Uterus (tissue), 2 donors: ENCODE results near the gene MREG.

Experiments
- CTCF ChIP-seq, 4 experiments: fragments of 200-600 bp in 2 of 4; fragments of 450-650 bp in 2 of 4; sonication (generic) in 2 of 4; IDR thresholded peaks; one replicate each; pipeline ENCODE4 v1.5.1; 2016 to 2019; ENCODE audit warnings: antibody characterized with exemption in 4 of 4, mild to moderate bottlenecking in 2 of 4, moderate library complexity in 1 of 4
- POLR2A ChIP-seq, 2 donors: fragments of 450-650 bp; IDR thresholded peaks; one replicate each; pipeline ENCODE4 v1.6.1; 2016; ENCODE audit warnings: antibody characterized with exemption in 2 of 2, mild to moderate bottlenecking in 1 of 2, moderate library complexity in 1 of 2

- TF ChIP-seq POLR2A (IDR thresholded peaks at IDR 0.05) (no peak), CTCF (IDR thresholded peaks at IDR 0.05) (no peak)
These were observed 116.4 kb downstream of the MREG start for GRCh38 chr2:215896921-215897320.
